HG03060 (cell line): ENCODE results near the gene NBAS.
"Not testable (repeated sequence)": the region's sequence is repeated elsewhere in the genome, so short reads cannot be mapped to it uniquely, and the experiment has no call there.

ENCODE experiments used
- ATAC-seq: cut with Tn5 transposase; IDR thresholded peaks from one replicate; pipeline ENCODE4 v1.9.1; 2021; ENCODE audit warnings: low read depth, moderate number of reproducible peaks; ENCODE audit not compliant: unreplicated experiment

NBAS gene

DNA sequence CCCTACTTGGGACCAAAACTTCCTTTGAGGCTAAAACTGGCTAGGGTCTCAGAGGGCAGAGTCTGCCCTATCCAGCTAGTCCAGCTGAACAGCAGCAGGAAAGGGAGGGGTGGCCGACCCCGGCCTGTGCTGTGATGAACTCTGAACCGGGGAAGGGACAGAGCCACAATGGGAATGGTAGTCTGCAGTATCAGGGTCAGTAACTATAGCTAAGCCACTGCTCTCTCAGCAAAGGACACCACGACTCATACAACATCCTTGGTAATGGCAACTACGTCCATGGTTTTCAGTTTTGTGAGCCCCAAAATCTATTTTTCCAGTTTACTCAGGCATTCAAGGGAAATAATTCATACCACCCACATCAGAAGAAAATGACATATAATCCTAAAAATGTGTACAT is 75.2 kb downstream of the NBAS start:
- ATAC-seq, result no peak

DNA sequence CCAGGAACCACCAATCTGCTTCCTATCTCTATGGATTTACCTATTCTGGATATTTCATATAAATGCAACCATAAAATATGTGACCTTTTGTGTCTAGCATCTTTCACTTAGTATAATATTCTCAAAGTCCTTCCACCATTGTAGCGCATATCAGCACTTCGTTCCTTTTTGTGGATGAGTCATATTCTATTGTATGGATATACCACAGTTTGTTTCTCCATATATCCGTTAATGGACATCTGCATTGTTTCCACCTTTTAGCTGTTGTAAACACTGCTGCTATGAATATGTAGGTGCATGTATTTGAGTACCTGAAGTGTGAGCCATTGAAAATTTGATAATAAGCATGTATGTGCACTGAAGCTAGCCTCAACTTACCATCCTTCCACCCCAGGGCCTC is 80.1 kb downstream of the NBAS start:
- ATAC-seq, result no peak

DNA sequence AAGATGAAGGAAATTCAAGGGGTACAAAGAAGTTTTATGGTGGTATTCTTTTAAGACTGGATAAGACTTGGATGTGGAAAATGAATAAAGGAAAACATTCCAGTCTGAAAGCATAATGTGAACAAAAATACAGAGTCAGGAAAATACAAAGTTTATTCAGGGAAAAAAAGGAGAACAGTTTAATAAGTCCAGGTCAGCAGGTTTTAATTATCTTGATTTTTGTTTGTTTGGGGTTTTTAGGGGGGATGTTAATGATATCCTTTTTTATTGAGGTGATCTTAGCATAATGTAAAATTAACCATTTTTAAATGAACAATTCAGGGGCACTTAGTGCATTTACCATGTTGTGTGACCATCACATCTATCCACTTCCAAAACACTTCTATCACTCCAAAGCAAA is 80.6 kb downstream of the NBAS start:
- ATAC-seq, result no peak

DNA sequence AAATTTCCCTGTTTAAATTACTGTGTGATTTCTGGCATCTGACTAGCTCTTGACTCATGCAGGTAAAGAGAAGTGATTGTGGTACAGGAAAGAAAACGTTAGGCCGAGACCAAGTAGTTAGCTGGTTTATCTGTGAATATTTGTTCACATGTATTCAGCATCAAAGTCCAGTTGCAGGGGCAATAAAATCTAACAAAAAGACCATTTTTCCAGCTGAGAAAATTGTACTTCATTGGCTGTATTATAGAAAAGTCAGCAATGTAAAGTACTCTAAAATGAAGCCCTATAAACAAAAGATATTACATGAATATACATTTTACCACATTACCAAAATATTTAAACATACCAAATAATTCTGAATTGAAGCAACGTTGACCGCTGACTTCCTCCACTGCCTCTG is 88.3 kb downstream of the NBAS start:
- ATAC-seq, result no peak

DNA sequence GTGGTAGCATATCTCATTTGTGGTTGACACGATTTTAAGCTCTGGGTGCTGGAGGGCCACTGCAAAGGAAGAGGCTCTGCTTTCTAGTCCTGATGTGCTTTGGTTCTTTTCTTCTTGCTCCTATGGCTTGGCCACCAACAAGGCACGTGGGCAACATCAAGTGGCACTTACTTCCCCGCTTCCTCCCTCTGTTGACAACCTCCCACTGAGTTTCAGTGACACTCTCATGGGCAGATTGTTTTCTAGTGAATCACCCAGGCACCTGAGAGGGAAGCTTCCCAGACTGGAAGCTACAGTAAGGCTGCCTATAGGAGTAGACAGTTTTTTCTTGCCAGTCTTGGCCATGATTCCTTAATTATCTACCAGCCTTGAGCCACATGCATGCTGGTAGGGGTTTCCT is 89.0 kb downstream of the NBAS start:
- ATAC-seq, result no peak

DNA sequence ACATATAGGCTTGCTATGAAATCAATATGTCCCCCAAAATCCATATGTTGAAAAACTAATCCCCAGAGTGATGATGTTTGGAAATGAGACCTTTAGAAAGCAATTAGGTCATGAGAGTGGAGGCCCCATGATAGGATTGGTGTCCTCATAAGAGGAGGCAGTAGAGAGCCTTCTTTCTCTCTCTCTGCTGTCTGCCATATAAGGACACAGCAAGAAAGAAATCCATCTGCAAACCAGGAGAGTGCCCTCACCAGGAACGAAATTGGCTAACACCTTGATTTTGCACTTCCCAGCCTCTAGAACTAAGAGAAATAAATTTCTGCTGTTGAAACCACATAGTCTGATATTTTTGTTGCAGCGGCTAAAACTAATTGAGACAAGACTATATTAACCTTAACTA is 89.5 kb downstream of the NBAS start:
- no peak for ATAC-seq

DNA sequence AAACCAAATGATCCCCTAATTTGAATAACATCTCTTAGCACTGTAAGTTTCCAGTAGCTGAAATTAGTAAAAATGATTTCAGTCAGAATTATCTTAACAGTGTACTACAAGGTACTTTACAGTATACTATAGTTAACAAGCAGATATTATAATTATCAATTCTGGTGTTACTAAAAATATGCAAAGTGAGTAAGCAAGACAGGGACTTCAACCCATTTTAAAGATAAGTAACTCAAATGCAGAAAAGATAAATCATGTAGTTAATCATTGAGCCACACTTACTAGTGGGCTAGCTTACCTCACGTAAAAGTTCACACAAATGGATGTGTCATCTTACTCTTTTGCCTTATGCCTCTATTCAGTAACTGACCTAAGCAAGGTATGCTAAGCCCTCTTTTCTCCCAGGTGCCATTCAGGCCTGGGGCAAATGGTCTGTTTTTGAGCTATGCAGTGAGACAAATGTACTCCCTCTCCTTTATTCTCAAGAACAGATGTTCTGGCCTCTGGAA is 101.0 kb downstream of the NBAS start:
- ATAC-seq, result no peak

DNA sequence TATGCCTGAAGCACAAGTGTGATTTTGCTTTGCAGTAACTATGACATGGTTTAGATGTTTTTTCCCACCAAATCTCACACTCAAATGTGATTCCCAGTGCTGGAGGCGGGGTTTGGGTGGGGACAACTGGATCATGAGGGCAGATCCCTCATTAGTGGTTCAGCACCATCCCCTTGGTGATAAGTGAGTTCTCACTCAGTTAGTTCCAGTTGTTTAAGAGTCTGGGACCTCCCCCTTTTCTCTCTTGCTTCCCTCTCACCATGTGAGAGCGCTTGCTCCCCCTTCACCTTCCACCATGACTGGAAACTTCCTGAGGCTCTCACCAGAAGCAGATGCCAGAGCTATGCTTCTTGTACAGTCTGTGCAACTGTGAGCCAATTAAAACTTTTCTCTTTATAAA is 102.9 kb downstream of the NBAS start:
- ATAC-seq, result no peak

DNA sequence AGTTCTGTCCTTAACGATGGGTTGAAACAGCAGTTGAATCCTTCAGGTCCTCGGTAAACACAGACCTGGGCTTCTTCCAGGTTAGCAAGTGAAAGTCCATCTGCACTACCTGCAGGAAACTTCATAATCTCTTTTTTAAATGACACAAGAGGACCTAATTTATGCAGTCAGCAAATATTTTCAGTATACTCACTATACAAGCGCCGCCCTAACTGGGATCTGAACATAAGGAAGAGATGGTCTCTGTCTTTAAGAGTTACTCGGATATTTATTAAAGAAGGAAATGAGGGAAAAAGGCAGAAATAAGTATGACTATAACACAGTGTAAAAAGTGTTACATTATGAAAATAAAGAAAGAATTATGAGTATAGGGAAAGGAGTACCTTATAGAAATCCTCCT is 103.3 kb downstream of the NBAS start:
- no peak for ATAC-seq

DNA sequence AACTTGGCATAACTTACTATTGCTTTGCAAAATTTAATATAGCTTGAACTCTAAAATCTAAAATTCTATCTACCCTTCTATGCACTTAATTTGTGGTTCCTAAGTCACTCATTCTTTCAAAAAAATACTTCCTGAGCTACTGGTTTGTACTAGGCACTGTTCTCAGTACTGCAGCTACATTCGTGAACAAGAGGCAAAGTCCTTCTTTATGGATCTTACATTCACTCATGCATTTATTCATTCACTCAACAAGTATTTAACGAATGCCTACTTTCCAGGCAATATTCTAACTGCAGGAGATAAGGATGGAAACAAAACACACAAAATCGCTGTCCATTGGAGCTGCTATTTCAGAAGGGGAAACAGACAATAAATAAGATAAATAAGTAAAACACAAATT is 104.8 kb downstream of the NBAS start:
- no peak for ATAC-seq

DNA sequence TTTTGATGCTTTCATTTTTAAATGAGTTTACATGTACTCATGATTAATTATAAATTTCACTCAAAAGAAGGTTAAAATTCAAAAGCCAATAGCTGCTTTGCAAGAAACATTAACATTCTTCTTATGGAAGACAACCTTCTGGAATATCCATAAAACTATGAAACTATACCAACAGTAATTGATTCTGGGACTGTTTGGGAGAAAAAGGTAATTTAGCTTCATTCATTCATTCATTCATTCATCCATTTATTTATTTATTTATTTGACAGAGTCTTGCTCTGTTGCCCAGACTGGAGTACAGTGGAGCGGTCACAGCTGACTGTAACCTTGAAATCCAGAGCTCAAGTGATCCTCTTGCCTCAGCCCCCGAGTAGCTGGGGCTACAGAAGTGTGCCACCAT is 110.3 kb downstream of the NBAS start:
- ATAC-seq, result no peak

DNA sequence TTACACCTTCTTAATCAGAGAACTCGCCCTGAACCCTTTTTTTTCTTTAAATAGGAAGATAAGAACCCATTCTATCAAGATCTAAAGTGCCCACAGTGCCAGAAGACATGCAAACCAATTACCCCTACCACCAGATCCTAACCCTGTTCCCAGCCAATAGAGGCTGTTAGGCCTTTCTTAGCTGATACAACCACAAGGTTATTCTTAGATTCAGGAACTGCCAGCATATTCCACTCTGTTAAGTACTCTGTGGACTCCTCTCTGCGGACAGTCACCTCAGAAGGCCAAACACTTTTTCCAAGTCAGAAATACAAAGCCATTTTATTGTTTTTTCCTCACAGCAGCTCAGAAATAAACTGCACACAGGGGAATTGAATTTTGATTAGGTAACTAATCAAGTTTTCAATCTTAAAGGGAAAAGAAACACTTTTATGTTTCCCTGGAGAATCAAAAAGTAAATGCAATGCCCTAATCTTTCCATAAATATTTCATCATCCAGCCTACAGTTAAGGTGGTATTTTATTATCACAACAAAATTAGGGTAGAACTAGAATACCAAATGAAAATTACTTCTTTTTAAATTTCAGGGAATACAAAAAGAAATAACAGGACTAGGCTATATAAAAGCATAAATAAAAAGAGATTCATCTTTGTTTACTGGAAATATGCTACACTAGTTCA is 111.4 kb downstream of the NBAS start:
- ATAC-seq, result no peak

DNA sequence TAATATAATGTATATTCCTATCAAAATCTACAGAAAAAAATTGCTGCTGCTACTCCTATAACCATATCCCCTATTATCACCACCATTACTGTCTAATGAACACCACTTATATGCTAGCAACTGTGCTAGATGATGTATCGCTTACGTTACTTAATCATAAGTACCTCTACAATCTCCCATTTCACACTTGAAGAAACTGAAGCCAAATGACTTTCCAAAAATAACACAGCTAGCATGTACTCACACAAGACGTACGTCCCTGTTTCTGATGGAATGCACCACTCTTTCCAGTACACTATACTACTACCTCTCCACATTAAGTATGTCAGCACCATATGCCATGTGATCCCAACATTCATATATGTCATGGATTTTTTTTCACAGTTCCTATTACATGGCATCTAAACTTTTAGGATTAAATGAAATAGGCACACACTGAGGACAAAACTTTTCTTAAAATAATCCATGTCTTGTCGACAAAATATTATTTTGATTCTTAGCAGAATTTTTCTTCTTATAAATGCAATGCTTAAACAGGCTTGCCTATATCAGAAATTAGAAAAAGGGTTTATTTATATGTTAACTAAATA is 112.8 kb downstream of the NBAS start:
- ATAC-seq, result no peak

DNA sequence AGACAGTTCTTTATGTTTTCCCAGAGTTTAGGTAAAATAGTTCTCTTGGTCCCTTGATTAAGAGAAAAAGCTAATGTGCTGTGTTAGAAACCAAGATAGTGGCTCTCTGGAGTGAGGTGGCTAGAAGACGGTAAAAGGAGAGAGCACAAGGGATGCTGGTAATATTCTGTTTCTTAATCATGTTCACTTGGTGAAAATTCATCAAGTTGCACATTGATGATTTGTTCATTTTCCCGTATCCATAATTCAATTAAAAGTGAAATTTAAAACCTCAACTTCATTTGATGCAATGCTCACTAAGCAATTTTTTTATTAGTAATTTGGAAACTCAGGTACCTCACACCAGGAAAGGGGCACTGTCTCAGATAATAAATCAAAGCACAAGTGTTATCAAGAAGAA is 113.8 kb downstream of the NBAS start:
- ATAC-seq, result no peak

DNA sequence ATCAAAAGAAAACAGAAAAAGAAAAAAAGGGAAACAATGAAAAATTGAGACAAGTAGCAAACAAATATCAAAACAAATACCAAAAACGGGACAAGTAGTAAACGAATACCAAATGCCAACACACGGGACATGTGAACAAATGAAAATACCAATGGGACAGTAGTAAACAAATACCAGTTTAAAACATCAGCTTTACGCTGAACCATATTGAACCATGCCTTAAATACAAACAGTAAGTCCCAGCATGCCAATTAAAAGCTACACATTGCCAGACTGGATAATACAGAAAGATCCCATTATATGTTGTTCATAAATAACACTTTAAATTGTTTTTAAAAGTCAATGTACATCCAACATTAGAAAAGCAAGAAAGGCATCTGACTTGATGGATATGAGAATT is 114.2 kb downstream of the NBAS start:
- no peak for ATAC-seq

DNA sequence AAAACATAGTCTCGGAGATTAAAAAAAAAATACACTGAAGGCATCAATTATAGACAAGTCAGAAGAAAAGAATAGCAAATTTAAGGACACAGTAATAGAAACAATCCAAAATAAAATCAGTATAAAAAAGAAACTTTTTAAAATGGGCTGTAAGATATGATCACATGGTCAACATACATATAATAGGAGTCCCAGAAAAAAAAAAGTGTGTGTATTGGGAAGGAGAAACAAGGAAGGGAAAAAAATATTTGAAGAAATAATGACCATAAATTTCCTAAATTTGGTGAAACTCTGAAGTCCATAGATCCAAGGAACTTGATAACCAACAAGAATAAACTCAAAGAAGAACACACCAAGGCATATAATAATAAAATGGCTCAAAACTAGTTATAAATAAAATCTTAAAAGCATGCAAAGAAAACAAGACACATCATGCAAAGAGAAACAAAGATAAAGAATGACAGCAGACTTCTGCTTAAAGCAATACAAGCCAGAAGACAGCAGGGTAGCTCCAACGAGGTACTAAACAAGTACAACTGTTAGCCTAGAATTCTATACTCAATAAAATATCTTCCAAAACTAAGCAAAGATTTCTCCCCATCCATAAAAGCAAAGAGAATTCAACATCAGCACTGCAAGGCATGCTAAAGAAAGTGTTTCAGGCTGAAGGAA is 115.1 kb downstream of the NBAS start:
- ATAC-seq, result no peak

DNA sequence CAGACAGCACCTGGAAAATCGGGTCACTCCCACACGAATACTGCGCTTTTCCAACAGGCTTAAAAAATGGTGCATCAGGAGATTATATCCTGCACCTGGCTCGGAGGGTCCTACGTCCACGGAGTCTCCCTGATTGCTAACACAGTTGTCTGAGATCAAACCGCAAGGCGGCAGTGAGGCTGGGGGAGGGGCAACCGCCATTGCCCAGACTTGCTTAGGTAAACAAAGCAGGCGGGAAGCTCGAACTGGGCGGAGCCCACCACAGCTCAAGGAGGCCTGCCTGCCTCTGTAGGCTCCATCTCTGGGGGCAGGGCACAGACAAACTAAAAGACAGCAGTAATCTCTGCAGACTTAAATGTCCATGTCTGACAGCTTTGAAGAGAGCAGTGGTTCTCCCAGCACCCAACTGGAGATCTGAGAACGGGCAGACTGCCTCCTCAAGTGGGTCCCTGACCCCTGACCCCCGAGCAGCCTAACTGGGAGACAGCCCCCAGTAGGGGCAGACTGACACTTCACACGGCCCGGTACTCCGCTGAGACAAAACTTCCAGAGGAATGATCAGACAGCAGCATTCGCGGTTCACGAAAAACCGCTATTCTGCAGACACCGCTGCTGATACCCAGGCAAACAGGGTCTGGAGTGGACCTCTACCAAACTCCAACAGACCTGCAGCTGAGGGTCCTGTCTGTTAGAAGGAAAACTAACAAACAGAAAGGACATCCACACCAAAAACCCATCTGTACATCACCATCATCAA is 121.2 kb downstream of the NBAS start:
- ATAC-seq, result not testable (repeated sequence)

DNA sequence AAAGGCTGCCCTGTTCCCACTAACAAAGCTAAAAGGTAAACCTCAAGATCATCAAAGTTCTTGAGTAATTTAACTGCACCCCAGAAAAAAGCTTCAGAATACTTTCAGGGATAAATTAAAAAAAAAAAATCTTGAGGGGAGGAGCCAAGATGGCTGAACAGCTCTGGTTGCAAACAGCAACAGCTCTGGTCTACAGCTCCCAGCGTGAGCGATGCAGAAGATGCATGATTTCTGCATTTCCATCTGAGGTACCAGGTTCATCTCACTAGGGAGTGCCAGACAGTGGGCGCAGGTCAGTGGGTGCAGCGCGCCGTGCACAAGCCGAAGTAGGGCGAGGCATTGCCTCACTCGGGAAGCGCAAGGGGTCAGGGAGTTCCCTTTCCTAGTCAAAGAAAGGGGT is 121.8 kb downstream of the NBAS start:
- ATAC-seq, result not testable (repeated sequence)

DNA sequence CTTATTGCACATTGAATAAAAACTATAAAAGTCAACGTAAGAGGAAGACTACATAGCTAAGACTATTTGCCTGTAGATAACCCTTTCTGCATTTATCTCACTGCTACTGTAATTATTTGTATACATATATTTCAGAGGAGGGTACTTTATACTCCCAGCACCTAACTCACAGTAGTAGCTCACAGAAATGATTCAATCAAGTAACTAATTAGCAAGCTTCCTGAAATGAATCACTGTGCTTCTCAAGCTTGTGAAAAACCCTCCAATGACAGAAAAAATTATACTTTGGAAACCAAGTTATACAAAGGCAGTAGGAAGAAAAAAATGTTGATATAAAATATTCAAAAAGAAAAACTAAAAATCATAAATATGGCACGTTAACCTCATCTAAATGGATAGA is 124.9 kb downstream of the NBAS start:
- no peak for ATAC-seq

DNA sequence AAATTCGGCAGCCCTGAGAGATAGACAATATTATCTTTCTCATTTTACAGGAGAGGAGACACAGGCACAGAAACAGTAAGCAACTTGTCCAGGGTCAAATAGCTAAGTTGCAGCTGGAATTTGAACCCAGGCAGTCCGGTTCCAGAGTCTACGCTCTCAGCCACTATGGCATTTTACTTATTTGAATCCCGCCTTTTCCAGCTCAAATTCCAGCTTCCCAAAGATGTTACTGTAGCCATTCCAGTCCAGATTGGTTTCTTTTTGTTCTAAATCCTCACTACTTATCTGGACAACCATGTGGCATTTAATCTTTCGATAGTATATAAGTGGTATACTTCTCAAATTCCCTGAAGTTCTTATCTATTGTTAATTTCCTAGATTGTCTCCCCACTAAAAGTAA is 125.7 kb downstream of the NBAS start:
- ATAC-seq, result no peak

DNA sequence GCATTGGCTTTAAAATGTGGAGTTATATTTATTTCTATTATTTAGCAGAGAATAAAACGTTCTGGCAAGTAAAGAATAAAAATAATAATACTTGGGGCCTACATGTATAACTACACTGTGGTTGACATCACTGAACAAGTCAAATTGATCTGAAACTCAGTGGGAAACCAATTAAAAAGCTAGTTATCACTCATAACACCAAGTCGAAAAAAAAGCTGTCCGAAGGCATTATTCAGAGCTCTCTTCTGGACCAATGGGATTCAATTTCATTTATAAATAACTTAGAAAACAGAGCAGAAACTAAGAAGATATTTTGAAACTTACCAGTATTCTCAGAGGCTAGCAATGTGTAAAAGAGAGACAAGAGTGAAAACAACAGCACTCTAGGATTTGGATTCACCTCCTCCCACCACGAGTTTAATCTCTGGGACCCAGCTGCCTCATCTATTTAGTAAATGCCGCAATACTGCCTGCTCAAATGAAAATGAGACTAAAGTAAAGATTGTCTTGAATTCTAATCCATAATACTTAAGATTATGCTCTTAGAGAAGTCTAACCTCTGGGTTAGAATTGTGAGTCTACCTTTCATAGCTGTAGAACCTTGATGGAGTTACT is 128.4 kb downstream of the NBAS start:
- no peak for ATAC-seq
